ENCODE results near the gene SPECC1.

- TF ChIP-seq CTCF (IDR thresholded peaks at IDR 0.05; ENCODE audit: low read depth, low read length), result no peak
- TF ChIP-seq MAX (IDR thresholded peaks at IDR 0.05; ENCODE audit: low read depth, low read length), result no peak
- TF ChIP-seq POLR2A (IDR thresholded peaks at IDR 0.05; ENCODE audit: extremely low read depth, insufficient read length), result no peak
- no peak for TF ChIP-seq MYC (IDR thresholded peaks at IDR 0.05; ENCODE audit: low read depth, low read length)
Observed at GRCh38 chr17:20278805-20279204, 269.6 kb downstream of the SPECC1 start.

Measured in NB4 (cell line).